Activated CD4-positive, alpha-beta memory T cell treated with anti-CD3 and anti-CD28 coated beads, Interleukin-2, amount 10 ng/mL, durations not matched to agents 7 days and 5 days (primary cell): ENCODE results near the gene COPS9. TPM values are rescaled to one million over a fixed set of nuclear protein-coding genes. Genes with fewer than 3 reads are reported as not detected.
A peak's percentile ranks its signal among the peaks of the same experiment; 100 is the strongest.

ENCODE experiments used
- CTCF ChIA-PET: fragments of 350-600 bp; sonication (Branson Sonifier 250); formaldehyde crosslinking; loops from one replicate; lab custom pipeline; 2021; ENCODE audit warnings: antibody characterized with exemption, inconsistent platforms; lab: Charles Lee
- POLR2A ChIA-PET: fragments of 350-600 bp; sonication (Branson Sonifier 250); formaldehyde crosslinking; loops from one replicate; lab custom pipeline; 2021; ENCODE audit warnings: antibody characterized with exemption; lab: Charles Lee
- DNase-seq: peaks from one replicate; pipeline ENCODE4 v3.0.0-alpha.2; 2020
- H3K27ac Mint-ChIP-seq: one replicate; pipeline ENCODE4 v1.8.0; 2021; ENCODE audit warnings: mild to moderate bottlenecking, mixed read lengths
- H3K27me3 Mint-ChIP-seq: one replicate; pipeline ENCODE4 v1.8.0; 2021; ENCODE audit warnings: mixed read lengths
- H3K36me3 Mint-ChIP-seq: one replicate; pipeline ENCODE4 v1.8.0; 2021; ENCODE audit warnings: low read depth, mixed read lengths
- H3K4me1 Mint-ChIP-seq: one replicate; pipeline ENCODE4 v1.8.0; 2021; ENCODE audit warnings: mixed read lengths
- H3K4me3 Mint-ChIP-seq: one replicate; pipeline ENCODE4 v1.8.0; 2021; ENCODE audit warnings: mild to moderate bottlenecking, mixed read lengths
- H3K9me3 Mint-ChIP-seq: one replicate; pipeline ENCODE4 v1.8.0; 2021; ENCODE audit warnings: mixed read lengths
- total RNA-seq, 2 experiments: library from RNA; stranded (reverse); gene quantifications; one replicate each; pipeline ENCODE4 v1.2.3, GENCODE V29; 2021

The COPS9 gene
- total RNA-seq, 2 experiments from 2014 or later, result 95.5 to 96.2 TPM

- DNase-seq, result no peak
- no peaks in the 10 kb centered on the region for H3K9me3 Mint-ChIP-seq
- peaks cover 47% of the 10 kb centered on the region for H3K36me3 Mint-ChIP-seq
- H3K4me3 Mint-ChIP-seq, result no peak overlapping the region
- ChIA-PET POLR2A (no interaction called here), CTCF (no interaction called here)
- no peak overlapping the region for H3K27ac Mint-ChIP-seq
- no peaks in the 10 kb centered on the region for H3K27me3 Mint-ChIP-seq
- peaks cover 32% of the 10 kb centered on the region for H3K4me1 Mint-ChIP-seq
Measured at GRCh38 chr2:240133401-240133800, 2.7 kb downstream of the COPS9 start.

DNA sequence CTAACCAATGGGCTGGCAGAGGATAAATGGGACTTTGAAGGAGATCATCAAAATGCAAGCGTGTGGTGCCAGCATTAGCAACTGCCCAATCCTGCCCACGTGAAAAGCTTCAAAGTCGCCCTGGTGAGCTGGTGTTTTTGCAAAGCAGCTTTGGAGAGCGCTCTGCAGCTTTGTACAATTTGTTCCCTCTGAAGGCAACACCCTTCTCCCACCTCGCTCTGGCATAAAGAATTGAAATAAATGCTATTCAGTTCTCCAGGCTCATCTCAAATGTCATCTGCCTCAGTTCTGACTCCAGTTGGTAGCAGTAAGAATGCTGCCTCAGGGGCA lies 3.5 kb downstream of the COPS9 start:
- Mint-ChIP-seq H3K9me3 (no peaks in the 10 kb centered on the region), H3K36me3 (peaks cover 55% of the 10 kb centered on the region), H3K4me1 (peaks cover 32% of the 10 kb centered on the region), H3K27ac (no peak overlapping the region), H3K4me3 (no peak overlapping the region), H3K27me3 (no peaks in the 10 kb centered on the region)
- POLR2A ChIA-PET, result no interaction called here
- CTCF ChIA-PET, result no interaction called here
- no peak for DNase-seq

DNA sequence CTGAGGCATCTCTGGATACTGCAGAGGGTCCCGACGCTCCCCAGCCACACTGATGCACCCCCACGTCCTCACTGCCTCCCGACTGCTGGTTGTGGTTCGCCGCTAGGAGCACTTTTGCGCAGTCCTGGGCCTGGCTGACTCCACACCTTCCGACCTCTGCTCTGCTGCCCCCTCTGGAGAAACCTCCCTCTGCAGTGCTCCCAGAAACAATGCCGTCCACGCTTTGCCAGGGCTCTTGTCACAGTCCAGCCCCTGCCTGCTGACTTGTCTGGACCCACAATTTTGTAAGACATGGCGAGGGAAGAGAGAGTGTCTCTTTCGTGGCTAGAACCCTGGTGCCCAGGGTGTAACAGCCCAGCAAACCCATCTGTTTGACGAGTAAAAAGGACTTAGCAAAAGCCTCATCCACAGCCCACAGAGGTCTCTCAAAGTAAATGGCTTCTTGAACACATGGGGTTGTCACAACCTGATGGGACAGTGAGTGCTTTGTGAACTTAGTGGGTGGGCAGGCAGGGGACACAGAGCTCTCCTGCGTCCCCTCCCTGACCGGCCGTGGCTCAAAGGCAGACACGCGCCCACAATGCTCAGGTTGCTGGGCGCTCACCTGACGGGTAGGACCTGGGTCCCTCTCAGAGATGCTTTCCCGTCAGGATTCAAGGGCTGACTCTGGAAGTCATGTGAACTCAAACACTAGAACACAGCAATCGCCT lies 4.0 kb downstream of the COPS9 start:
- CTCF ChIA-PET, result no interaction called here
- peaks cover 56% of the 10 kb centered on the region for H3K36me3 Mint-ChIP-seq
- no peak overlapping the region for H3K27ac Mint-ChIP-seq
- POLR2A ChIA-PET, result no interaction called here
- H3K4me3 Mint-ChIP-seq, result no peak overlapping the region
- H3K27me3 Mint-ChIP-seq, result no peaks in the 10 kb centered on the region
- DNase-seq, result no peak
- peaks cover 30% of the 10 kb centered on the region for H3K4me1 Mint-ChIP-seq
- no peaks in the 10 kb centered on the region for H3K9me3 Mint-ChIP-seq

- ChIA-PET CTCF (no interaction called here), POLR2A (no interaction called here)
- Mint-ChIP-seq H3K36me3 (peaks cover 56% of the 10 kb centered on the region), H3K4me3 (no peak overlapping the region), H3K4me1 (peaks cover 24% of the 10 kb centered on the region), H3K9me3 (no peaks in the 10 kb centered on the region), H3K27me3 (no peaks in the 10 kb centered on the region), H3K27ac (no peak overlapping the region)
- DNase-seq, result no peak
Measured at GRCh38 chr2:240131296-240131695, 4.8 kb downstream of the COPS9 start.

- no peak overlapping the region for H3K4me3 Mint-ChIP-seq
- no peak overlapping the region for H3K27ac Mint-ChIP-seq
- ChIA-PET POLR2A (no interaction called here), CTCF (no interaction called here)
- H3K36me3 Mint-ChIP-seq, result peaks cover 55% of the 10 kb centered on the region
- no peaks in the 10 kb centered on the region for H3K9me3 Mint-ChIP-seq
- DNase-seq, result no peak
- H3K4me1 Mint-ChIP-seq, result peaks cover 21% of the 10 kb centered on the region
- no peaks in the 10 kb centered on the region for H3K27me3 Mint-ChIP-seq
Measured at GRCh38 chr2:240130393-240131195, 5.5 kb downstream of the COPS9 start.

GRCh38 chr2:240129731-240130392 lies 6.2 kb downstream of the COPS9 start:
- POLR2A ChIA-PET, result no interaction called here
- Mint-ChIP-seq H3K27ac (no peak overlapping the region), H3K27me3 (no peaks in the 10 kb centered on the region), H3K4me1 (peaks cover 14% of the 10 kb centered on the region), H3K4me3 (no peak overlapping the region), H3K36me3 (peaks cover 51% of the 10 kb centered on the region), H3K9me3 (no peaks in the 10 kb centered on the region)
- DNase-seq, result no peak
- CTCF ChIA-PET, result no interaction called here

DNA sequence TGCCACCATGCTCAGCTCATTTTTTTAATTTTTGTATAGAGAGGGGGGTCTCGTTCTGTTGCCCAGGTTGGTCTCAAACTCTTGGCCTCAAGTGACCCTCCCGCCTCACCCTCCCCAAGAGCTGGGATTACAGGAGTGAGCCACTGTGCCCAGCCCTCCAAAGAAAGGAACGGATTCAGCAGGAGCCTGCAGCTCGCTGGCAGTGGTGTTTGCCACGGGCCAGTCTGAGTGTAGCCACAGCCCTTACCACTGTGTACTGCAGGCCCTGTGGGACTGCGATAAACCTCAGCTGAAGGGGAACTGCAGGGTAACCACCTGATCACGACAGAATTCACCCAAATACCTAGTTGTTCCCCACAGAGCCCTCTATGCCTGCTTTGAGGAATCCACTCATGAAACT lies 6.8 kb downstream of the COPS9 start:
- Mint-ChIP-seq H3K36me3 (peaks cover 51% of the 10 kb centered on the region), H3K4me1 (peaks cover 9% of the 10 kb centered on the region), H3K9me3 (no peaks in the 10 kb centered on the region), H3K27me3 (no peaks in the 10 kb centered on the region), H3K4me3 (no peak overlapping the region), H3K27ac (no peak overlapping the region)
- ChIA-PET POLR2A (no interaction called here), CTCF (interaction anchor here (1.2 kb wide), 1 partner anchor 14 kb away, joined by 3 read pairs; no protein-coding TSS in a partner anchor)
- no peak for DNase-seq

GRCh38 chr2:240128608-240129145 lies 7.4 kb downstream of the COPS9 start:
- CTCF ChIA-PET, result interaction anchor here (1.2 kb wide), 1 partner anchor 14 kb away, joined by 3 read pairs; no protein-coding TSS in a partner anchor
- H3K9me3 Mint-ChIP-seq, result no peaks in the 10 kb centered on the region
- no peak overlapping the region for H3K4me3 Mint-ChIP-seq
- peaks cover 3% of the 10 kb centered on the region for H3K4me1 Mint-ChIP-seq
- no peaks in the 10 kb centered on the region for H3K27me3 Mint-ChIP-seq
- no peak for DNase-seq
- H3K36me3 Mint-ChIP-seq, result peaks cover 48% of the 10 kb centered on the region
- no peak overlapping the region for H3K27ac Mint-ChIP-seq
- POLR2A ChIA-PET, result no interaction called here

- H3K27ac Mint-ChIP-seq, result no peak overlapping the region
- CTCF ChIA-PET, result interaction anchor here (1.2 kb wide), 1 partner anchor 15 kb away, joined by 3 read pairs; no protein-coding TSS in a partner anchor
- H3K36me3 Mint-ChIP-seq, result peaks cover 42% of the 10 kb centered on the region
- H3K27me3 Mint-ChIP-seq, result no peaks in the 10 kb centered on the region
- DNase-seq, result no peak
- H3K9me3 Mint-ChIP-seq, result no peaks in the 10 kb centered on the region
- no peak overlapping the region for H3K4me3 Mint-ChIP-seq
- POLR2A ChIA-PET, result no interaction called here
- no peaks in the 10 kb centered on the region for H3K4me1 Mint-ChIP-seq
Measured at GRCh38 chr2:240127911-240128607, 8.0 kb downstream of the COPS9 start.

GRCh38 chr2:240127191-240127750 lies 8.8 kb downstream of the COPS9 start:
- H3K27ac Mint-ChIP-seq, result no peak overlapping the region
- POLR2A ChIA-PET, result no interaction called here
- no peak for DNase-seq

DNA sequence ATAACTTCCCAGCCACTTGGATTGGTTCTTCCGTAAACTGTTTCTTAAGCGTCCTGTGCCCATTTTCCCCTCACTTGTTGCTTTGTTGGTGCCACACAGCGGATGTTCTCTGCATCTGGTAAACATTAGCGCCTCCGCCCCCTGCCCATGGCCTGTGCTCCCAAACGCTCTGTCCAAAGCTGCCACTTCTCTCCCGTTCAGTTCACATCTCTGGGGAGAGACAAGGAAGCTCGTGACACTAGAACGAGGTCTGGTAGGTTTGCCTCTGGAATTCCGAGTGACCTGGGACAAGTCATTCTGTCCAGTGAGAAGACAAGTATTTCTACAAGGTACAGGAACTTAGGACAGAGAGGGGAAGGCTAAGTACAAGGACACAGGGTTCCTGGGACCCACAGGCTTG lies 9.4 kb downstream of the COPS9 start:
- no peak overlapping the region for H3K4me3 Mint-ChIP-seq
- ChIA-PET POLR2A (no interaction called here), CTCF (no interaction called here)
- H3K27me3 Mint-ChIP-seq, result no peaks in the 10 kb centered on the region
- DNase-seq, result no peak
- peaks cover 1% of the 10 kb centered on the region for H3K4me1 Mint-ChIP-seq
- H3K9me3 Mint-ChIP-seq, result no peaks in the 10 kb centered on the region
- peaks cover 31% of the 10 kb centered on the region for H3K36me3 Mint-ChIP-seq
- H3K27ac Mint-ChIP-seq, result no peak overlapping the region

More at GRCh38 chr2:240127191-240127750, 8.8 kb downstream of the COPS9 start:
- CTCF ChIA-PET, result no interaction called here
- H3K4me1 Mint-ChIP-seq, result no peaks in the 10 kb centered on the region
- H3K36me3 Mint-ChIP-seq, result peaks cover 37% of the 10 kb centered on the region
- H3K27me3 Mint-ChIP-seq, result no peaks in the 10 kb centered on the region
- H3K9me3 Mint-ChIP-seq, result no peaks in the 10 kb centered on the region
- no peak overlapping the region for H3K4me3 Mint-ChIP-seq

DNA sequence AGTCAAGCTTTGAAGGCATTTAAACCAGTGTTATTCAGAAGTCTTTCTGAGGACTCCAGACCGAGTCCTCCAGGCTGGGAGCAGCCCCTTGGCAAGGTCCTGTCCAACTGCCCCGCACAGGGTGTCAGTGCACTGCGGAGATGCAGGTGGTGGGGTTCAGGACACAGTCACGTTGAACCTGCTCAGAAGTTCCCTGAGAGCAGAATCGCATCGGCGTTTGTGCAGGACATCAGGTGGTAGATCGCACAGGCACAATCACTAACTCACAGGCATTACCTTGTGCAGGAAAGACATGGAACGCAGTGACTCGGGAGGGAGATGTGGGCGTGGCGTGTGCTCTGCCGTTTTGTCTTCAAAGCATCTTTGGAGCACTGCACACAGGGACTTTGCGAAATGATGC lies 10.4 kb downstream of the COPS9 start:
- no peaks in the 10 kb centered on the region for H3K9me3 Mint-ChIP-seq
- H3K36me3 Mint-ChIP-seq, result peaks cover 24% of the 10 kb centered on the region
- POLR2A ChIA-PET, result no interaction called here
- DNase-seq, result peak; percentile 10
- H3K27me3 Mint-ChIP-seq, result peaks cover 4% of the 10 kb centered on the region
- H3K4me1 Mint-ChIP-seq, result peaks cover 3% of the 10 kb centered on the region
- CTCF ChIA-PET, result no interaction called here
- H3K4me3 Mint-ChIP-seq, result no peak overlapping the region
- no peak overlapping the region for H3K27ac Mint-ChIP-seq
